RWPE1 (cell line): ENCODE measurements around the gene PDE4B.
A peak's percentile ranks its signal among the peaks of the same experiment; 100 is the strongest.

Experiments used
- CTCF ChIA-PET: fragments of 350-600 bp; sonication (Branson Sonifier 250); formaldehyde crosslinking; extraction: SDS; loops from one replicate; lab custom pipeline; 2021; lab: Yijun Ruan, JAX
- POLR2A ChIA-PET: fragments of 400-600 bp; formaldehyde crosslinking; extraction: SDS; loops from one replicate; lab custom pipeline; 2020; ENCODE audit warnings: antibody characterized with exemption; ENCODE audit not compliant: low non-redundant PET; lab: Yijun Ruan, JAX
- DNase-seq: peaks from one replicate; pipeline ENCODE4 v3.0.0; 2012; ENCODE audit warnings: low spot score
- H3K27ac ChIP-seq: fragments of 450-650 bp; 2 replicates; pipeline ENCODE4 v1.5.1; 2017
- TF ChIP-seq, protein P1 (sequence below): fragments of 450-650 bp; conservative IDR thresholded peaks from 2 replicates; pipeline ENCODE4 v1.5.1; 2017; ENCODE audit warnings: low read depth, mild to moderate bottlenecking

The PDE4B gene

DNA sequence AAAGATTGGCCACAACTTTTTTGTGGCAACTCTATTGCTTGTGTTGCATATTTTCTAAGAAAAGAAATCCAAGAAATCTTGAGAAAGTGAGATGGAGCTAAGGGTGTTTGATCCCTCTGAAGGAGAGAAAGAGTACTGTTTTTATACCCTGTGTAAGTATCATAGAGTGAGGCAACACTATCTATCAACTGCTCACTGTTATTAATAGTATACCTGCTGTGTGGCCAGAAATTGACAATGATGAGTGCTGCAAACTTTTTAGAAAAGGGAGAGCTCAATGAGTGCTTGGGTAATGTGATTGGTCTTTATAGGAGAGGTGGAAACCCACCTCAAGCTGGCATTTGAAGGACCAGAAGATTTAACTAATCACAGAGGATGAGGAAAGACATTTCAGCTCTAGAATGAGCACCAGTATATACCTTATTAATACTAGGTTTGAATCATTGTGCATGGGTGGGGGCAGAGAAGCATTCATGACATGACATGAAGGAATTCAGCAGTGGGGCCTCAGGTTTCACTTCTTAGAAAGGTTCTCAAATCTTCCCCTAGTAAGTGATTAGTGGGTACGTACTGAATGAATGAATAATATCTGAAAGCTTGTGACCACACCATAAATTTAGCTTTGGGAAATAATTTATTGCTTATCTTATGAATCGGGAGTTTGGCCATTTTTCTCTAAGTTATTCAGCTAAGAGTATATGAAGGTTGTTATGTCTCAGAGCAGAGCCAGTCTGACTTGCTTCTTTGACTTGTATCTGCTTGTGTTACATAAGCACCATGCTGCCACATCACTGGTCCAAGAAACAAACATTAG lies 572.1 kb downstream of the PDE4B start:
- TF ChIP-seq, protein P1, sequence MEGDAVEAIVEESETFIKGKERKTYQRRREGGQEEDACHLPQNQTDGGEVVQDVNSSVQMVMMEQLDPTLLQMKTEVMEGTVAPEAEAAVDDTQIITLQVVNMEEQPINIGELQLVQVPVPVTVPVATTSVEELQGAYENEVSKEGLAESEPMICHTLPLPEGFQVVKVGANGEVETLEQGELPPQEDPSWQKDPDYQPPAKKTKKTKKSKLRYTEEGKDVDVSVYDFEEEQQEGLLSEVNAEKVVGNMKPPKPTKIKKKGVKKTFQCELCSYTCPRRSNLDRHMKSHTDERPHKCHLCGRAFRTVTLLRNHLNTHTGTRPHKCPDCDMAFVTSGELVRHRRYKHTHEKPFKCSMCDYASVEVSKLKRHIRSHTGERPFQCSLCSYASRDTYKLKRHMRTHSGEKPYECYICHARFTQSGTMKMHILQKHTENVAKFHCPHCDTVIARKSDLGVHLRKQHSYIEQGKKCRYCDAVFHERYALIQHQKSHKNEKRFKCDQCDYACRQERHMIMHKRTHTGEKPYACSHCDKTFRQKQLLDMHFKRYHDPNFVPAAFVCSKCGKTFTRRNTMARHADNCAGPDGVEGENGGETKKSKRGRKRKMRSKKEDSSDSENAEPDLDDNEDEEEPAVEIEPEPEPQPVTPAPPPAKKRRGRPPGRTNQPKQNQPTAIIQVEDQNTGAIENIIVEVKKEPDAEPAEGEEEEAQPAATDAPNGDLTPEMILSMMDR, result no peak
- ChIA-PET CTCF (no interaction called here), POLR2A (no interaction called here)
- peak; percentile 17 for DNase-seq
- H3K27ac ChIP-seq, result no peak overlapping the region

DNA sequence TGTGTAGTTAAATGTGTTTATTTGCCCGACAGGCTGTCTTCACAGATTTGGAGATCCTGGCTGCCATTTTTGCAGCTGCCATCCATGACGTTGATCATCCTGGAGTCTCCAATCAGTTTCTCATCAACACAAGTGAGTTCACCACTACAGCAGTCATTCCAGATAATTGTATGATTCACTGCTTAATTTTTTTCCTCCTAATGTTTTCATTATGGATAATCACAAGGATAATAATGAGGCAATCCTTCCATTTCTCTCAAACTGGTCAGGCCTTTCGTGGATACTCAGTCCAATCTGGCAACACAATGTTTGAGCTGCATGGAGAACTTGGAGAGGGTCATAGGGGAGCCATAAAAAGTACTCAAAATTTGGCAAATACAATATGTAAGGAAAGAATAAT lies 572.9 kb downstream of the PDE4B start:
- ChIA-PET POLR2A (no interaction called here), CTCF (no interaction called here)
- DNase-seq, result no peak
- TF ChIP-seq, protein P1, result no peak
- no peak overlapping the region for H3K27ac ChIP-seq

DNA sequence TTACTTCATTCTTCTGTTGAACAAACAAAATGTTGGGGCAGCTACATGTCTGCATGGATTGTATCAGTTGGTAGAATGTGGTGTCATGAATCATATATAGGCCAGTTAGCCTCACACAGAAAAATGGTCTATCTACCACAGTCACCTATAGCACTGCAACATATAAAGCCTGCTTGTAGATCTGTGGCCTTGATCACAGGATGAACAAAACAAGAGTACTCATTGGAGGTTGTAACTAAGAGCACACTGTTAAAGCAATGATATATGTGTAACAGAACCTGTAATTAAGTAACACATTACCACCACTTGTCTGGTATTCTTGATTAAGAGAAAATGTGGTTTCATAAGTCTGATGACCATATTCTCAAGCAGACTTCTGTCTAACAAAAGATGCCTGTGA lies 573.9 kb downstream of the PDE4B start:
- TF ChIP-seq, protein P1, result no peak
- DNase-seq, result no peak
- no peak overlapping the region for H3K27ac ChIP-seq
- ChIA-PET POLR2A (no interaction called here), CTCF (interaction anchor here (0.7 kb wide), 1 partner anchor 80 kb away, joined by 4 read pairs; no protein-coding TSS in a partner anchor)

DNA sequence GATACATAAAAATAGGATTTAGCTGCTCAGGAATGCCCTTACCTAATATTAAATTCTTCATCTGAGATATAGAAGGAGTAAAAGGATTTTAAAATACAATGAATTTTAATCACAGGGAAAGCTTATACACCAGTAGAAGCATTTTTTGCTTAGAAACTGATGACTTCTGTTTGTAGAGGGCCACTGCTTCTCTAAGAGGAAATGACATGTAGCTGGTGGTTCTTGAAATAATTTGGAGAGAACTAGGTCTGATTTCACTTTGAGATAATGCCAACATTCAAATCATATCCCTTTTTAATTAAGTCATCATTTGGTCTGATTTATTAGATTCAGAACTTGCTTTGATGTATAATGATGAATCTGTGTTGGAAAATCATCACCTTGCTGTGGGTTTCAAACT lies 574.7 kb downstream of the PDE4B start:
- CTCF ChIA-PET, result interaction anchor here (0.5 to 0.6 kb wide), 2 partner anchors 300 to 320 kb away, joined by 3 to 4 read pairs; no protein-coding TSS in a partner anchor
- TF ChIP-seq, protein P1, result no peak
- H3K27ac ChIP-seq, result no peak overlapping the region
- POLR2A ChIA-PET, result no interaction called here
- no peak for DNase-seq

DNA sequence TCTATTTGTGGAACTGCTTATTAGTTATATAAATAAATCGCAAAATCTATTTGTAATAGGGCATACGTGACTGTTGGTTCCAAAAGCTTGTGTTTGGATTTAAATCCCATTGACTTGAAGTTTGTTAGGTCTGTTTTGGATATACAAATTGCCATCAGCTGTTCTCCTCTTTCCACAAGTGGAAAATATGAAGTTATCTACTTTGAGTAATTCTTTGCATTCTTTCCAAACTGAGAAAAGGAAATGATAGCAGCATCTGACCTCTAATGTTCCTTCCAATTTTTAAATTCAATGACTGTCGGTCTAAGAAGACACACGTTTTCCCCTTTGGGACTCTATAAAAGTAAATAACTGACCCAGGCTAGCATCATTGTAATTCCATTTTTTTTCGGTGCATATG lies 575.6 kb downstream of the PDE4B start:
- no peak for DNase-seq
- POLR2A ChIA-PET, result interaction anchor here (0.6 kb wide), 1 partner anchor 76 kb away, joined by 3 read pairs; no protein-coding TSS in a partner anchor
- CTCF ChIA-PET, result interaction anchor here (0.6 kb wide), 1 partner anchor 300 kb away, joined by 3 read pairs; no protein-coding TSS in a partner anchor
- TF ChIP-seq, protein P1, result no peak
- no peak overlapping the region for H3K27ac ChIP-seq

DNA sequence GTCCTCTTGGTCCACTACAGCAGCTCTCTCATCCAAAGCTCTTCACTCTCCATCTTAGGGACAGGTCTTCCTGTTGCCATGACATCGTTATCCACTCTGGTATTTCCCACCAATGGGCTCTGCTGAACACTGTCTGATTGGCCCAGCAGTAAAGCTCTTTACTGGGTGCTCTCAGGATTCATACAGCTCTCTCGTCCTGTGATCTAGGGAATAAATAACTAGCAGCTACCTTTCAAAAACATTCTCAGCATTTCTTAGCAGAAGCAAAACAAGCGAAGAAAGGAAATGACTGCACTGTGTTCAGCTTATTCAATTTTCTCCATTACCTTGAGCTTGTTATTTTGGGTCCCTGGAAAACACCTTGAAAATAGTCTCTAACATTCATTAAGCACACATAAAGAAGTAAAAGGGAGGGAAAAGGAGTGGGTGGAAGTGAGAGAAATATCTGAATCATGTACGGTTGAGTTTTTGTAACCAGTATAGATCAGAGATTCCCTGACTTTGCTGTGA lies 577.8 kb downstream of the PDE4B start:
- POLR2A ChIA-PET, result no interaction called here
- CTCF ChIA-PET, result no interaction called here
- no peak overlapping the region for H3K27ac ChIP-seq
- DNase-seq, result no peak
- TF ChIP-seq, protein P1, result no peak
